ENCODE measurements around the gene DNHD1. TPM values are rescaled to one million over a fixed set of nuclear protein-coding genes. Genes with fewer than 3 reads are reported as not detected.

The DNHD1 gene
- total RNA-seq, 2 donors from 2014 or later: 23.9 to 26.5 TPM

DNA sequence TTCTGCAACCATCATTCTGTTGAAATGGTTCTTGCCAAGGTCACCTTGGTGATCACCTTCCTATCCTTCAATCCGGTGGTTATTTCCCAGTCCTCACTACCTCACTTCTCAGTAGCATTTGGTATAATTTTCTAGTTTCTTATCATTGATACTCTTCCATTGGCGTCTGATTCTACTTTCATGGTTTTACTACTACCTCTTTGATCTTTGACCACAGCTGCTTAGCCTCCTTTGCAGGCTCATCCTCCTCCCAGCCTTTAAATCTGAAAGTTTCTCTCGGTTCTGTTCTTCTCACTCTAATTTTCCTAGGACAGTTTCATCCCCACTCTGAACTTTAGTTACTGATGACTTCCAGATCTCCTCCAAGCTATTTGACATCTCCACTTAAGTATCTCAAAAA lies 10.8 kb upstream of the DNHD1 start:
- Histone ChIP-seq H3K27ac (no peak overlapping the region), H3K36me3 (no peaks in the 10 kb centered on the region)

DNA sequence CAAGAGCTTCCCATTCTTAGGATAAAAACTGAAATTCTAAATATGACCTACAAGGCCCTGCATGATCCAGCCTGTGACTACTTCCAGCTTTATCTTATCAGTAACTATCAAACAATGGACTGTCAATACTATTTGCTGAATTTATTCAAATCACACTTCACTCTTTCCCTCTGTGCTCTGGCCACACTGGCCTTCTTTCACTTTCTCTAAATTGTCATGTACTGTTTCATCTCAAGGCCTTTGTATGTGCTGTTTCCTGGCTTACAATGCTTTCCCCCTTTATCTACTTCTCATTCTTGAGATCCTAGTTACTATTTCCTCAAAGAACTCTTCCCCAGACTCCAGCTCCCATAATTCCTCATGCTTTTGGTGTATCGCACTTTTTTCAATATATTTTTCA lies 10.1 kb upstream of the DNHD1 start:
- H3K4me3 ChIP-seq: no peak overlapping the region
- TF ChIP-seq, protein P1, sequence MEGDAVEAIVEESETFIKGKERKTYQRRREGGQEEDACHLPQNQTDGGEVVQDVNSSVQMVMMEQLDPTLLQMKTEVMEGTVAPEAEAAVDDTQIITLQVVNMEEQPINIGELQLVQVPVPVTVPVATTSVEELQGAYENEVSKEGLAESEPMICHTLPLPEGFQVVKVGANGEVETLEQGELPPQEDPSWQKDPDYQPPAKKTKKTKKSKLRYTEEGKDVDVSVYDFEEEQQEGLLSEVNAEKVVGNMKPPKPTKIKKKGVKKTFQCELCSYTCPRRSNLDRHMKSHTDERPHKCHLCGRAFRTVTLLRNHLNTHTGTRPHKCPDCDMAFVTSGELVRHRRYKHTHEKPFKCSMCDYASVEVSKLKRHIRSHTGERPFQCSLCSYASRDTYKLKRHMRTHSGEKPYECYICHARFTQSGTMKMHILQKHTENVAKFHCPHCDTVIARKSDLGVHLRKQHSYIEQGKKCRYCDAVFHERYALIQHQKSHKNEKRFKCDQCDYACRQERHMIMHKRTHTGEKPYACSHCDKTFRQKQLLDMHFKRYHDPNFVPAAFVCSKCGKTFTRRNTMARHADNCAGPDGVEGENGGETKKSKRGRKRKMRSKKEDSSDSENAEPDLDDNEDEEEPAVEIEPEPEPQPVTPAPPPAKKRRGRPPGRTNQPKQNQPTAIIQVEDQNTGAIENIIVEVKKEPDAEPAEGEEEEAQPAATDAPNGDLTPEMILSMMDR (IDR thresholded peaks at IDR 0.05): no peak
- no peak overlapping the region for H3K27ac ChIP-seq
- H3K36me3 ChIP-seq: no peaks in the 10 kb centered on the region
- no peaks in the 10 kb centered on the region for H3K27me3 ChIP-seq (replicated peaks; ENCODE audit: insufficient read depth)
- ATAC-seq (ENCODE audit: insufficient number of reproducible peaks, low FRiP score, low read depth): no peak
- H3K9me3 ChIP-seq: no peaks in the 10 kb centered on the region
- peaks cover 8 to 9% of the 10 kb centered on the region in 2 donors for H3K4me1 ChIP-seq (ENCODE audit: control insufficient read depth in 1 of 2, low read depth in 2 of 2)
- no peak for DNase-seq (ENCODE audit: low spot score)

More for the DNA sequence above, 10.8 kb upstream of the DNHD1 start:
- TF ChIP-seq, protein P1 (IDR thresholded peaks at IDR 0.05): no peak
- no peak overlapping the region for H3K4me3 ChIP-seq
- DNase-seq (ENCODE audit: low spot score) (no peak), ATAC-seq (ENCODE audit: insufficient number of reproducible peaks, low FRiP score, low read depth) (no peak)
- peaks cover 9 to 11% of the 10 kb centered on the region in 2 donors for H3K4me1 ChIP-seq (ENCODE audit: control insufficient read depth in 1 of 2, low read depth in 2 of 2)
- H3K27me3 ChIP-seq (replicated peaks; ENCODE audit: insufficient read depth): no peaks in the 10 kb centered on the region
- H3K9me3 ChIP-seq: no peaks in the 10 kb centered on the region

DNA sequence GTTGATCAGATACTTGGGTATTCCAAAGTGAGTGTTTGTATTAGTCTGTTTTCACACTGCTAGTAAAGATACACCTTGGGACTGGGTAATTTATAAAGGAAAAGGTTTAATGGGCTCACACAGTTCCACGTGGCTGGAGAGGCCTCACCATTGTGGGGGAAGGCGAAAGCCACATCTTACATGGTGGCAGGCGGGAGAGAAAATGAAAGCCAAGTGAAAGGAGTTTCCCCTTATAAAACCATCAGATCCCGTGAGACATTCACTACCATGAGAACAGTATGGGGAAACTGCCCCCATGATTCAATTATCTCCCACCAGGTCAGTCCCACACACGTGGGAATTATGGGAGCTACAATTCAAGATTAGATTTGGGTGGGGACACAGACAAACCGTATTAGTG lies 8.7 kb upstream of the DNHD1 start:
- Histone ChIP-seq H3K4me1 (ENCODE audit: control insufficient read depth in 1 of 2, low read depth in 2 of 2) (no peaks in the 10 kb centered on the region), H3K4me3 (no peak overlapping the region), H3K9me3 (no peaks in the 10 kb centered on the region), H3K36me3 (no peaks in the 10 kb centered on the region), H3K27me3 (replicated peaks; ENCODE audit: insufficient read depth) (no peaks in the 10 kb centered on the region), H3K27ac (no peak overlapping the region)
- TF ChIP-seq, protein P1 (IDR thresholded peaks at IDR 0.05): no peak
- ATAC-seq (ENCODE audit: insufficient number of reproducible peaks, low FRiP score, low read depth) (no peak), DNase-seq (ENCODE audit: low spot score) (no peak)

DNA sequence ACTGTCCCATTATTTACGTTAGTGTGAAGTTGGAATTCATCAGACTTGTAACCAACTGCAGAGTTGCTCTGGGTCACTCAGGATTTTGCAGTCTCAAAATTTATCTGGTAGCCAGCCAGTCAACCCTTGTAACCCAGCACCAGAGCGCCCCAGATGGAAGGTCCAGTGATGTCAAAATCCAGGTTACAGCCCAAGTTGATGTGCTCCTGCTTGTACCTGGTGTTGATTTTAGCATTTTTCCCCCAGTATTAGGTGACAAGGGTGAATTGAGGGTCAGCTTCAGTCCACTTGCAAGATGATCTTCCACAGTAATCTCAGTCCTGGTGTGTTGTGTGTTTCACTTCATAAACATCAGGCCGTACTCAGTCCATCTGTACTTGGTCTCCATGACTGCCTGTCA lies 8.3 kb upstream of the DNHD1 start:
- Histone ChIP-seq H3K4me1 (ENCODE audit: control insufficient read depth in 1 of 2, low read depth in 2 of 2) (no peaks in the 10 kb centered on the region), H3K27ac (no peak overlapping the region), H3K27me3 (replicated peaks; ENCODE audit: insufficient read depth) (no peaks in the 10 kb centered on the region), H3K36me3 (no peaks in the 10 kb centered on the region), H3K9me3 (no peaks in the 10 kb centered on the region), H3K4me3 (no peak overlapping the region)
- ATAC-seq (ENCODE audit: insufficient number of reproducible peaks, low FRiP score, low read depth): no peak
- DNase-seq (ENCODE audit: low spot score): no peak
- TF ChIP-seq, protein P1 (IDR thresholded peaks at IDR 0.05): no peak

DNA sequence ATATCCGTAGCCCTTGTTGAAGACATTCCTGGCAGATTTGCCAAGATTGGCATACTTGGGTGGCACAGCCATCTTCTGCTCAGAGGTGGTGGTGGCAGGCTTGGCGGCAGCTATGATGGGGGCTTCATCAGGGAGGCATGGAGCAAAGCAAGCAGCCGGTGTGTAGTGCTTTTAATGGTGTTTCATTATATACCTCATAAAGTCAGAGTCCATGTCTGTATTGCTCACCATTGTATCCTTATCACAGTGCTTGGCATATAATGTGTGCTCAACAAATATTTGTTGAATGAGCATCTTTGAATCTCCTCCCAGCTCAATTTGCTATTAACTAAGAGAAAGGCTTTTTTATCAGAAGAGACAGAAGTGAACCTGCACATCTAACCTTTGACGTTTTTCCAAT lies 7.8 kb upstream of the DNHD1 start:
- Histone ChIP-seq H3K4me1 (ENCODE audit: control insufficient read depth in 1 of 2, low read depth in 2 of 2) (no peaks in the 10 kb centered on the region), H3K36me3 (no peaks in the 10 kb centered on the region), H3K27me3 (replicated peaks; ENCODE audit: insufficient read depth) (no peaks in the 10 kb centered on the region), H3K9me3 (no peaks in the 10 kb centered on the region), H3K4me3 (no peak overlapping the region), H3K27ac (no peak overlapping the region)
- TF ChIP-seq, protein P1 (IDR thresholded peaks at IDR 0.05): no peak
- DNase-seq (ENCODE audit: low spot score) (no peak), ATAC-seq (ENCODE audit: insufficient number of reproducible peaks, low FRiP score, low read depth) (no peak)
